ENCODE data around the gene ADAMTSL2. TPM values are rescaled to one million over a fixed set of nuclear protein-coding genes. Genes with fewer than 3 reads are reported as not detected.

ADAMTSL2 gene
- total and polyA plus RNA-seq, 4 donors, result 0.38 to 20.9 (median 1.9) TPM; not detected in 1

GRCh38 chr9:133616643-133617405, 82.3 kb downstream of the ADAMTSL2 start:
- DNase-seq (no peak), ATAC-seq (ENCODE audit: low FRiP score) (no peak)
- H3K9me3 ChIP-seq (ENCODE audit: control insufficient read depth, low read length), result no peaks in the 10 kb centered on the region
- H3K4me3 ChIP-seq (ENCODE audit: low read length in 2 of 2), result no peak overlapping the region
- no peaks in the 10 kb centered on the region for H3K36me3 ChIP-seq (ENCODE audit: control insufficient read depth in 1 of 2, insufficient read depth in 2 of 2, low read length in 1 of 2)
- no peak overlapping the region for H3K27ac ChIP-seq (ENCODE audit: low read depth in 1 of 2, low read length in 2 of 2)
- intact Hi-C loops (cut with DNase I), result no loop called here
- H3K4me1 ChIP-seq (ENCODE audit: control insufficient read depth in 1 of 2, insufficient read depth in 2 of 2, low read length in 2 of 2), result no peaks in the 10 kb centered on the region
- 78 to 79% methylated on average over 13 of the region's 13 CpGs for WGBS, 2 donors
- H3K27me3 ChIP-seq (ENCODE audit: control insufficient read depth in 1 of 2, insufficient read depth in 2 of 2, low read length in 1 of 2), result no peaks in the 10 kb centered on the region

- no peaks in the 10 kb centered on the region for H3K27me3 ChIP-seq (ENCODE audit: control insufficient read depth in 1 of 2, insufficient read depth in 2 of 2, low read length in 1 of 2)
- ATAC-seq (ENCODE audit: low FRiP score), result no peak
- intact Hi-C loops (cut with DNase I), result no loop called here
Measured at GRCh38 chr9:133618726-133619125, 84.2 kb downstream of the ADAMTSL2 start.

DNA sequence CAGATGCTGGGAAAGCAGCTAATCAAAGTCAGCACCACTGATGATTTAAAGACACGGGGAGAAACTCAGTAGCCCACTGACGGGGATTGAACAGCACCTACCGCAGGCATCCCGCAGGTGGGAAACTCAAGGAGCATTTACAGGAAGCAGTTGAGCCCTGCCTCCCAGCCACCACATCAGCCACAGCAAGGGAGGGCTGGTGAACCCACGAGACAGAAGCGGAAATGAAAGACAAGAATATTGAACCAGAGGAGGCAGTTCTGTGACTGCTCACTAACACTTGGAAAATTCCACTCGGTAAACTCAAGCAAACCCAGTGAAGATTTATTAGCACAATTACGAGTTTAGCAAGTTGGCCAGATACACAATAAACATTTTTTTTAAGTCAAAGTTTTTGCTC, 85.3 kb downstream of the ADAMTSL2 start:
- no peaks in the 10 kb centered on the region for H3K4me1 ChIP-seq (ENCODE audit: control insufficient read depth in 1 of 2, insufficient read depth in 2 of 2, low read length in 2 of 2)
- no peaks in the 10 kb centered on the region for H3K36me3 ChIP-seq (ENCODE audit: control insufficient read depth in 1 of 2, insufficient read depth in 2 of 2, low read length in 1 of 2)
- H3K27me3 ChIP-seq (ENCODE audit: control insufficient read depth in 1 of 2, insufficient read depth in 2 of 2, low read length in 1 of 2), result no peaks in the 10 kb centered on the region
- intact Hi-C loops (cut with DNase I), result no loop called here
- H3K4me3 ChIP-seq (ENCODE audit: low read length in 2 of 2), result no peak overlapping the region
- no peak overlapping the region for H3K27ac ChIP-seq (ENCODE audit: low read depth in 1 of 2, low read length in 2 of 2)
- WGBS, 2 donors, result 32% methylated on average over 8 of the region's 8 CpGs
- DNase-seq (peak in 1 of 2 donors; percentile 20), ATAC-seq (ENCODE audit: low FRiP score) (no peak)
- no peaks in the 10 kb centered on the region for H3K9me3 ChIP-seq (ENCODE audit: control insufficient read depth, low read length)

More at GRCh38 chr9:133618726-133619125, 84.2 kb downstream of the ADAMTSL2 start:
- no peak for DNase-seq
- Histone ChIP-seq H3K27ac (ENCODE audit: low read depth in 1 of 2, low read length in 2 of 2) (no peak overlapping the region), H3K36me3 (ENCODE audit: control insufficient read depth in 1 of 2, insufficient read depth in 2 of 2, low read length in 1 of 2) (no peaks in the 10 kb centered on the region), H3K4me1 (ENCODE audit: control insufficient read depth in 1 of 2, insufficient read depth in 2 of 2, low read length in 2 of 2) (no peaks in the 10 kb centered on the region), H3K4me3 (ENCODE audit: low read length in 2 of 2) (no peak overlapping the region), H3K9me3 (ENCODE audit: control insufficient read depth, low read length) (no peaks in the 10 kb centered on the region)
- 80 to 84% methylated on average over 10 of the region's 10 CpGs for WGBS, 2 donors

DNA sequence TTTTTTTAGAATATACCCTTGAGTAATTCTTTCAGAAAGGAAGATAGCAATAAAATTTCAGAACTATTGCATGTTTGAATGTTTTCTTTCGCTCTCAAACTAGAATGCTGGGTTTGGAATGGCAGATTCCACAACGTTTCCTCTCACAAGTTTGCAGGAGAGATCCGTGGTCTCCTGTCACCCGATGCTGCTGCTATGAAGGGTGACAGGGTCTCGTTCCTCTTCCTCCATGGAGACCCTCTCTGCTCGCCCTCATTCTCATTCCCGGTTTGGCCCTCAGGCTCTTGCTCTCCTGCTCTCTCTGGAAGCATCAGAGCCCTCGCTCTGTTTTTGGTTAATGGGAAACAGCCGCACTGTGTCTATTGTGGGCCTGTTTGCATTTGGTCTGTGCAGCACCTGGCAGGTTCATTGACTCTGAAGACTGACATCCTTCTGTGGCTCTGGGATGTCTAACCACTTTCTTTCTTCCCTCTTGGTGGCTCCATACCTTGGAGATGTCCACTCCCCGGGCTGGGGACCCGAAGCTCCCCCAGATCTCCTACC, 87.3 kb downstream of the ADAMTSL2 start:
- no peak overlapping the region for H3K4me3 ChIP-seq (ENCODE audit: low read length in 2 of 2)
- H3K4me1 ChIP-seq (ENCODE audit: control insufficient read depth in 1 of 2, insufficient read depth in 2 of 2, low read length in 2 of 2), result no peaks in the 10 kb centered on the region
- DNase-seq (peak in 1 of 2 donors; percentile 42), ATAC-seq (ENCODE audit: low FRiP score) (no peak)
- H3K9me3 ChIP-seq (ENCODE audit: control insufficient read depth, low read length), result peaks cover 6% of the 10 kb centered on the region
- no peak overlapping the region for H3K27ac ChIP-seq (ENCODE audit: low read depth in 1 of 2, low read length in 2 of 2)
- intact Hi-C loops (cut with DNase I), result no loop called here
- WGBS, 2 donors, result 64 to 72% methylated on average over 11 of the region's 11 CpGs
- H3K36me3 ChIP-seq (ENCODE audit: control insufficient read depth in 1 of 2, insufficient read depth in 2 of 2, low read length in 1 of 2), result no peaks in the 10 kb centered on the region
- H3K27me3 ChIP-seq (ENCODE audit: control insufficient read depth in 1 of 2, insufficient read depth in 2 of 2, low read length in 1 of 2), result no peaks in the 10 kb centered on the region

DNA sequence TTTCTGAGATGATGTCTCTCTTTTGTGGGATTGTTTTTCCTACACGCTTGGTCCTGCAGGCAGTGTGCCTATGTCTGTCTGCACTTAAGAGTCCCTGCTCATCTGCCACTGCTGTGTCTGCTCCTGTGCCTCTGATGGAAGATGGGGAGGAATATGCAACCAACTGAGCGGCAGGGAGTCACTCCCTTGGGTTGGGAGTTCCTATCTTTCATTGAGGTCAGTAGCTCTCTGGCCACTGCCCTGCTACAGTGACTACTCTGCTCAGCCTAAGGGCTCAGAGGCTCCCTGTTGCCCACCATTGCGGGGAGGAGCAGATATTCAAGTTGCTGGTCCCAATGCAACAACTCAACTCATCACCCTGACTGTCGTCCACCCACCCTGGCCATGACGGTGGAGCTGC, 88.1 kb downstream of the ADAMTSL2 start:
- Histone ChIP-seq H3K4me1 (ENCODE audit: control insufficient read depth in 1 of 2, insufficient read depth in 2 of 2, low read length in 2 of 2) (no peaks in the 10 kb centered on the region), H3K36me3 (ENCODE audit: control insufficient read depth in 1 of 2, insufficient read depth in 2 of 2, low read length in 1 of 2) (no peaks in the 10 kb centered on the region), H3K27me3 (ENCODE audit: control insufficient read depth in 1 of 2, insufficient read depth in 2 of 2, low read length in 1 of 2) (no peaks in the 10 kb centered on the region), H3K9me3 (ENCODE audit: control insufficient read depth, low read length) (peaks cover 6% of the 10 kb centered on the region), H3K27ac (ENCODE audit: low read depth in 1 of 2, low read length in 2 of 2) (no peak overlapping the region), H3K4me3 (ENCODE audit: low read length in 2 of 2) (no peak overlapping the region)
- no peak for ATAC-seq (ENCODE audit: low FRiP score)
- no peak for DNase-seq
- intact Hi-C loops (cut with DNase I), result no loop called here
- WGBS, 2 donors, result 50 to 58% methylated on average over 5 of the region's 5 CpGs

Other genes starting within 250 kb of the ADAMTSL2 start
- 10 to 100 TPM; 13.3 to 16.3 TPM for gene SURF6, start 198.5 kb upstream of the ADAMTSL2 start, total RNA-seq
- 10 to 100 TPM; 15.7 to 23.6 TPM for gene SURF6, start 198.5 kb upstream of the ADAMTSL2 start, polyA plus RNA-seq
- gene MED22, start 186.6 kb upstream of the ADAMTSL2 start, total RNA-seq, result 10 to 100 TPM; 18.6 to 37.0 TPM
- gene MED22, start 186.6 kb upstream of the ADAMTSL2 start, polyA plus RNA-seq, result 10 to 100 TPM; 10.8 to 30.3 TPM
- 1,000 to 10,000 TPM; 1,304 to 1,328 TPM for gene RPL7A, start 186.5 kb upstream of the ADAMTSL2 start, total RNA-seq
- gene RPL7A, start 186.5 kb upstream of the ADAMTSL2 start, polyA plus RNA-seq, result 1,000 to 10,000 TPM; 2,763 to 3,584 TPM
- gene SURF1, start 178.2 kb upstream of the ADAMTSL2 start, total RNA-seq, result 10 to 100 TPM; 29.2 to 41.2 TPM
- gene SURF1, start 178.2 kb upstream of the ADAMTSL2 start, polyA plus RNA-seq, result 10 to 100 TPM; 79.5 to 85.4 TPM
- gene SURF2, start 178.2 kb upstream of the ADAMTSL2 start, total RNA-seq, result 1 to 10 TPM; 9.2 to 9.9 TPM
- gene SURF2, start 178.2 kb upstream of the ADAMTSL2 start, polyA plus RNA-seq, result 10 to 100 TPM; 26.6 to 29.2 TPM
- 100 to 1,000 TPM; 114 to 123 TPM for gene SURF4, start 158.6 kb upstream of the ADAMTSL2 start, total RNA-seq
- 10 to 100 TPM; 42.3 to 71.2 TPM for gene SURF4, start 158.6 kb upstream of the ADAMTSL2 start, polyA plus RNA-seq
- 1 to 10 TPM in 1 of 2 donors, not detected in 1; 1.4 TPM for gene STKLD1, start 158.3 kb upstream of the ADAMTSL2 start, total RNA-seq
- 1 to 10 TPM in 1 of 2 donors, not detected in 1; 3.5 TPM for gene STKLD1, start 158.3 kb upstream of the ADAMTSL2 start, polyA plus RNA-seq
- gene REXO4, start 116.7 kb upstream of the ADAMTSL2 start, total RNA-seq, result 10 to 100 TPM; 10.8 to 19.1 TPM
- 10 to 100 TPM; 13.5 to 15.0 TPM for gene REXO4, start 116.7 kb upstream of the ADAMTSL2 start, polyA plus RNA-seq
- 1 to 10 TPM; 1.3 to 3.6 TPM for gene ADAMTS13, start 112.3 kb upstream of the ADAMTSL2 start, total RNA-seq
- 10 to 100 TPM in 1 of 2 donors, 1 to 10 TPM in 1; 2.0 to 11.9 TPM for gene ADAMTS13, start 112.3 kb upstream of the ADAMTSL2 start, polyA plus RNA-seq
- gene CACFD1, start 74.7 kb upstream of the ADAMTSL2 start, total RNA-seq, result 10 to 100 TPM; 11.5 to 15.9 TPM
- 10 to 100 TPM in 1 of 2 donors, 1 to 10 TPM in 1; 8.1 to 14.5 TPM for gene CACFD1, start 74.7 kb upstream of the ADAMTSL2 start, polyA plus RNA-seq
- gene SLC2A6, start 55.6 kb upstream of the ADAMTSL2 start, total RNA-seq, result 1 to 10 TPM; 3.3 to 5.8 TPM
- 1 to 10 TPM; 1.5 to 2.6 TPM for gene SLC2A6, start 55.6 kb upstream of the ADAMTSL2 start, polyA plus RNA-seq
- not detected for gene MYMK, start 9.7 kb upstream of the ADAMTSL2 start, total RNA-seq
- not detected for gene MYMK, start 9.7 kb upstream of the ADAMTSL2 start, polyA plus RNA-seq
- gene FAM163B, start 74.7 kb downstream of the ADAMTSL2 start, total RNA-seq, result not detected
- not detected for gene FAM163B, start 74.7 kb downstream of the ADAMTSL2 start, polyA plus RNA-seq
- gene DBH, start 101.7 kb downstream of the ADAMTSL2 start, total RNA-seq, result not detected
- not detected for gene DBH, start 101.7 kb downstream of the ADAMTSL2 start, polyA plus RNA-seq
- gene SARDH, start 203.6 kb downstream of the ADAMTSL2 start, total RNA-seq, result 1 to 10 TPM in 1 of 2 donors, under 1 TPM in 1; 0.84 to 3.0 TPM
- gene SARDH, start 203.6 kb downstream of the ADAMTSL2 start, polyA plus RNA-seq, result 1 to 10 TPM in 1 of 2 donors, not detected in 1; 2.0 TPM

Data from aorta (tissue), 5 donors.